ES-I3 (cell line): ENCODE data around the gene CCNL2.
A peak's percentile ranks its signal among the peaks of the same experiment; 100 is the strongest.
"Not testable (repeated sequence)": the region's sequence is repeated elsewhere in the genome, so short reads cannot be mapped to it uniquely, and the experiment has no call there.

ENCODE experiments used
- H3K36me3 ChIP-seq: 2 replicates; pipeline ENCODE4 v1.6.1; 2013; ENCODE audit warnings: mild to moderate bottlenecking, low read length, control low read depth, moderate library complexity; ENCODE audit not compliant: insufficient read depth
- H3K4me1 ChIP-seq: 2 replicates; pipeline ENCODE4 v1.6.1; 2013; ENCODE audit warnings: mild to moderate bottlenecking, control low read depth, low read length; ENCODE audit not compliant: insufficient read depth
- H3K9ac ChIP-seq: 2 replicates; pipeline ENCODE4 v1.6.1; 2013; ENCODE audit warnings: low read depth, mild to moderate bottlenecking, low read length, moderate library complexity
- H3K9me3 ChIP-seq: 2 replicates; pipeline ENCODE4 v1.6.1; 2013; ENCODE audit warnings: mild to moderate bottlenecking, low read length, moderate library complexity; ENCODE audit not compliant: control insufficient read depth, insufficient read depth

Gene CCNL2

DNA sequence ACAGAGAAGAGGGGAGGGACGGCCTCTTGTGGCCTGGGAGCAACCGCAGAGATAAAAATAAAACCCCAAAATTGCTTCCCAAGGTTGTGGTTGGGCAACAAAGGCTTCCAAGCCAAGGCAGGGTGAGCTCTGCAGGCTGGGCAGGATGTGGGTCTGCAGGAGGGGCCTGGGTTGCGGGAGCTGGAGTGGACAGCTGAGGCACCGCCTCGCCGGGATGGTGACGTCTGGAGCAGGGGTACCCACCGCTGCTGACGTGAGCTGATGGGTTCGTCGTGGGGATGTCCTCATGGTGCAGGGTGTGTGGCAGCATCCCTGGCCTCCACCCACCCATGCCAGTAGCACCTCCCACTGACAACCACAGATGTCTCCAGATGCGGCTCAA lies 27.8 kb downstream of the CCNL2 start:
- no peak overlapping the region for H3K9ac ChIP-seq
- no peaks in the 10 kb centered on the region for H3K4me1 ChIP-seq
- no peaks in the 10 kb centered on the region; the same call in none of the 2 replicates for H3K9me3 ChIP-seq
- H3K36me3 ChIP-seq = no peaks in the 10 kb centered on the region

DNA sequence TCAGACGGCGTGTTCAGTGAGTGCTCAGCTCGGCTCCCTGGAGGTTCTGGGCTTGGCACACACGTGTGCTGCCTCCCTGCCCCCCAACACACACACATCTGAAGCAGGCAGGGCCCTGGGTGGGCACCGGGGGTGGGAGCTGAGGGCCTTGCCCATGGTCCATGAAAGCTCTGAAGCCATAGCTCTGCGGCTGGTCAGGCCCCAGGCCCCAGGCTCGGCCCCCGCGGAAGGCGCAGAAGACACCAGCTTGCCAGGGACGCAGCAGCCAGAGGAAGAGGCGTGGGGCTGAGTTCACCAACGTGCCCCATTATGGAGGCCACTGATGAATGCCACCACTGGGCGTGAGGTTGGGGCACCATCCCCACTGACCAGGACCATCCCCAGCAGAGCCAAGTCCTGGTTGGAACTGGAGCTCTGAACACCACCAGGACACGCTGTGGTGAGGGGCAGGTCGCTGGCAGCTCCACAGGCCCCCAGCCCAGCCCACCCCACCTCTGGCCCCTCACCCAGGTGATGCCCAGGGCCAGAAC lies 28.3 kb downstream of the CCNL2 start:
- Histone ChIP-seq H3K9ac (no peak overlapping the region), H3K36me3 (no peaks in the 10 kb centered on the region), H3K4me1 (no peaks in the 10 kb centered on the region), H3K9me3 (no peaks in the 10 kb centered on the region; the same call in none of the 2 replicates)

DNA sequence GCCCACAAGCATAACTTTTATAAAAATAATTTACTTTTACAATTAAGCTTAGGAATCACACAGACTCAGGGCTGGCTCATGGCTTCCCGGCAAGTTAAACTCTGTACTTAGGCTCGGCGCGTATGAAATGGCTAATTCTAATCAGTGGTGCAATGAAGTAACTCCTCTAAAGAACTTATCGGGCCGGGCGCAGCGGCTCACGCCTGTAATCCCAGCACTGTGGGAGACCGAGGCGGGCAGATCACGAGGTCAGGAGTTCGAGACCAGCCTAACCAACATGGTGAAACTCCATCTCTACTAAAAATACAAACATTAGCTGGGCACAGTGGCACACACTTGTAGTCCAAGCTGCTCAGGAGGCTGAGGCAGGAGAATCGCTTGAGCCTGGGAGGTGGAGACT lies 29.0 kb downstream of the CCNL2 start:
- not testable (repeated sequence) for H3K4me1 ChIP-seq, H3K9me3 ChIP-seq, H3K9ac ChIP-seq, H3K36me3 ChIP-seq

DNA sequence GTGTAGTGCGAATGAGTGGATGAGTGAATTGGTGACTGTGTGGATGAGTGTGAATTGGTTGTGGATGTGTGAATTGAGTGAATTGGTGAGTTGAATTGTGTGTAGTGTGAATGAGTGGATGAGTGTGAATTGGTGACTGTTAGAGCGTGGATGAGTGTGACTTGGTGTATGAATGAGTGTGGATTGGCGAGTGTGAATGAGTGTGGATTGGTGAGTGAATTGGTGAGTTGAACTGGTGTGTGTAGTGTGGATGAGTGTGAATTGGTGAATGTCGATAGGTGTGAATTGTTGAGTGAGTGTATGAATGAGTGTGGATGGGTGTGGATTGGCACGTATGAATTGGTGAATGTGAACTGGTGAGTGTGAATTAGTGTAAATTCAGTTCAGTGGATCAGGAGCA lies 31.8 kb downstream of the CCNL2 start:
- Histone ChIP-seq H3K9ac (no peak overlapping the region), H3K4me1 (no peaks in the 10 kb centered on the region), H3K36me3 (no peaks in the 10 kb centered on the region), H3K9me3 (no peaks in the 10 kb centered on the region; the same call in none of the 2 replicates)

DNA sequence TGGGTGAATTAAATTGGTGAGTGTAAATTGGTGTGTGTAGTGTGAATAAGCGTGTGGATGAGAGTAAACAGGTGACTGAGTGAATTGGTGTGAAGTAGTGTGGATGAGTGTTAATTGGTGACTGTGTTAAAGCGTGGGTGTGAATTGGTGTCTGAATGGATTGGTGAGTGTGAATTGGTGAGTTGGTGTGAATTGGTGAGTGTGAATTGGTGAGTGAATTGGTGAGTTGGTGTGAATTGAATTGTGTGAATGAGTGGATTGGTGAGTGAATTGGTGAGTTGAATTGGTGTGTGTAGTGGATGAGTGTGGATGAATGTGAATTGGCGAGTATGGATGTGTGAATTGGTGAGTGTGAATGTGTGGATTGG lies 32.5 kb downstream of the CCNL2 start:
- H3K9ac ChIP-seq = no peak overlapping the region
- H3K36me3 ChIP-seq = no peaks in the 10 kb centered on the region
- H3K9me3 ChIP-seq = no peaks in the 10 kb centered on the region; the same call in none of the 2 replicates
- no peaks in the 10 kb centered on the region; the same call in 1 of the 2 replicates for H3K4me1 ChIP-seq

- H3K36me3 ChIP-seq = no peaks in the 10 kb centered on the region
- no peaks in the 10 kb centered on the region; the same call in none of the 2 replicates for H3K9me3 ChIP-seq
- H3K9ac ChIP-seq = no peak overlapping the region
- peaks cover 2% of the 10 kb centered on the region for H3K4me1 ChIP-seq
Measured at GRCh38 chr1:1365875-1366698, 33.0 kb downstream of the CCNL2 start.

DNA sequence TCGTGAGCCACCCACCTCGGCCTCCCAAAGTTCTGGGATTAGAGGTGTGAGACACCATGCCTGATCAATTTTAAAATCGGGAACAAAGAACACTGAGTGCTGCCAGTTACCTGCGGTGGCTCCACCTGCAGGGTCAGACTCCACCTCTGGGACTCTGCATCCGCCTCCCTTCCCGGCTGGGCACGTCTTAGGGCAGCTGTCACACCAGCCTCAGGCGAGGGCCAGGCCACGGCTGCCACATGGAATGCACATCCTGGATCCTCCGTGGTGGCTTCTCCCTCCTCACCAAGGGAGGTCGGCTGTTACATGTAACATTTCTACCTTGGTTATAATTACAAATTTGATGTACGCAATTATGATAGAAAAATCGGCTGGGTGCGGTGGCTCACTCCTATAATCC lies 34.9 kb downstream of the CCNL2 start:
- Histone ChIP-seq H3K36me3 (no peaks in the 10 kb centered on the region), H3K9ac (no peak overlapping the region), H3K9me3 (no peaks in the 10 kb centered on the region; the same call in none of the 2 replicates)

GRCh38 chr1:1361982-1362423 lies 37.1 kb downstream of the CCNL2 start:
- Histone ChIP-seq H3K9ac (no peak overlapping the region), H3K9me3 (no peaks in the 10 kb centered on the region; the same call in none of the 2 replicates)

More for the DNA sequence above, 34.9 kb downstream of the CCNL2 start:
- H3K4me1 ChIP-seq = peaks cover 15% of the 10 kb centered on the region

GRCh38 chr1:1361233-1361981 lies 37.7 kb downstream of the CCNL2 start:
- Histone ChIP-seq H3K9me3 (no peaks in the 10 kb centered on the region; the same call in 1 of the 2 replicates), H3K9ac (no peak overlapping the region), H3K36me3 (no peaks in the 10 kb centered on the region), H3K4me1 (peaks cover 22% of the 10 kb centered on the region)

More at GRCh38 chr1:1361982-1362423, 37.1 kb downstream of the CCNL2 start:
- H3K4me1 ChIP-seq = peaks cover 22% of the 10 kb centered on the region
- H3K36me3 ChIP-seq = no peaks in the 10 kb centered on the region

DNA sequence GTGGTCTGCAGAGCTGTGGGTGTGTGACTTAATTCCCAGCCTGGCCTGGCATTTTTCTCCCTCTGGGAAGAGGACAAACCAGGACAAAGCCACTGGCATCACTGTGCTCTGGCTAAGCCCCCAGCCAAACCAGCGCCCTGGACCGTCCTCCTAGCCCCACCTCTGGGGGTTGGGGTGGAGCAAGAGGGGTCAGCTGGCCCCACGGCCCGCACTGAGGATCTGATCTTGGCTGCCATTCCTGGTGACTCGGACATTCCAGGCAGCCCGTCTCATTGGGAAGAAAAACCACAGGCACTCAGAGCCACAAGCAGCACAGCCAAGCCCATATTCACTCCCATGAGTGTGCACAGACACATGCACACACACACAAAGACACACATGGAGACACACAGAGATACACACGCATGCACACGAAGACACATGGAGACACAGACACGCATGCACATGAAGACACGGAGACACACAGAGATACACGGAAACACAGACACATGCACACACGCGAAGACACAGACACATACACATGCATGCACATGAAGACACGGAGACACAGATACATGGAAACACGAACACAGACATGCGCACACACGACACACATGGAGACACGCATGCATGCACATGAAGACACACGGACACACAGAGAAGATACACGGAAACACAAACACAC lies 38.5 kb downstream of the CCNL2 start:
- H3K9ac ChIP-seq = no peak overlapping the region
- no peaks in the 10 kb centered on the region for H3K36me3 ChIP-seq
- peaks cover 22% of the 10 kb centered on the region for H3K4me1 ChIP-seq
- no peaks in the 10 kb centered on the region for H3K9me3 ChIP-seq

DNA sequence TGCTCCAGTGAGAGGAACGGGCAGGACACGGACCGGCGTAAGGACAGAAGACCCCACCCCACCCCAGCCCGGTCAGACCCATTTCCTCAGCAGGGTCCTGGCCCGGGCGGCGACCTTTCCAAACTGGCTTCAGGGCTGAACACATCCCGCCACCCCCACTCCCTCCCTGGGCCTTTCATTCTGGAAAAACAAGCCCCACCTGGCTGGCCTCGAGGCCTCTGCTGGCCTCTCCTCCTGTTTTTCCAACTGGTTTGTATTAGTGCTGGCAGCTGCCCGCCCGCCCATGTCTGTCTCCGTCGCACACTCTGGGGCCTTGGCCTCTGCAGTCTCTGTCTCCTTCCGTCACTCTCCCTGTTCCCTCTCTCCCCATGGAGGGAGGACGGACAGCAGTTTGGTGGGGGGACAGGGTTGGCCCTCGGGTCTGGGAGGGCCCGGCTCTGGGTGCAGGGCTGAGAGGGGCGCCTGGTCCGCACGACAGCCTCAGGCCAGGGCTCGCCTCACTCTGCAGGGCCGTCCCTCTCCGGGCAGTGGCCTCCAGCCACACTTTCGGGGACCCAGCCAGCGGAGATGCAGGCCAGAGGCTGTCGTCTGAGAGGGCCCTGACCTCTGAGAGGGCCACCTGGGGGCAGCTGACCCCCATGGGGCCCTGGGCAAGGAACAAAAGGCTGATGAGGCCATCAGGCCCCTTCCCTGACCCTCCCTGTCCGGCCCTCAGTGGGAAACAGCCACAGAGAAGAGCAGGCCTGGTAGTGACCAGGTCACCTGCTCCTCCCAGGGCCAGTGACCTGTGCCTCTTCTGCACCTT lies 39.3 kb downstream of the CCNL2 start:
- Histone ChIP-seq H3K36me3 (no peaks in the 10 kb centered on the region), H3K4me1 (peaks cover 22% of the 10 kb centered on the region), H3K9me3 (no peaks in the 10 kb centered on the region), H3K9ac (no peak overlapping the region)

GRCh38 chr1:1359308-1359663 lies 39.8 kb downstream of the CCNL2 start:
- H3K36me3 ChIP-seq = no peaks in the 10 kb centered on the region
- peaks cover 22% of the 10 kb centered on the region for H3K4me1 ChIP-seq
- H3K9ac ChIP-seq = no peak overlapping the region
- no peaks in the 10 kb centered on the region for H3K9me3 ChIP-seq

GRCh38 chr1:1358433-1359271 lies 40.5 kb downstream of the CCNL2 start, which contains the start of gene MXRA8:
Gene MXRA8 (minus strand): TSS chr1:1358555. CDS start chr1:1358504, 51 bp downstream.
- Histone ChIP-seq H3K4me1 (peaks cover 22% of the 10 kb centered on the region), H3K9ac (peak within 1 kb of the TSS; percentile 64), H3K36me3 (no peaks in the 10 kb centered on the region), H3K9me3 (no peaks in the 10 kb centered on the region)
